Coronary artery (tissue), 2 donors: ENCODE measurements around the gene RPGR.

ENCODE experiments used
- DNase-seq: peaks from one replicate; pipeline ENCODE4 v3.0.0-alpha.2; 2017; ENCODE audit warnings: low spot score
- H3K27ac ChIP-seq, 2 donors: fragments of 200-600 bp; sonication (generic); one replicate each; pipeline ENCODE4 v1.5.1; 2016 to 2019
- H3K4me3 ChIP-seq: fragments of 200-600 bp; sonication (generic); 2 replicates; pipeline ENCODE4 v1.5.1; 2016; ENCODE audit warnings: mild to moderate bottlenecking, moderate library complexity
- TF ChIP-seq, protein P1 (sequence below): fragments of 200-600 bp; sonication (generic); IDR thresholded peaks from one replicate; pipeline ENCODE4 v1.5.1; 2019; ENCODE audit warnings: antibody characterized with exemption

Gene RPGR

GRCh38 chrX:38363046-38363445 is 35.7 kb upstream of the RPGR start:
- TF ChIP-seq, protein P1, sequence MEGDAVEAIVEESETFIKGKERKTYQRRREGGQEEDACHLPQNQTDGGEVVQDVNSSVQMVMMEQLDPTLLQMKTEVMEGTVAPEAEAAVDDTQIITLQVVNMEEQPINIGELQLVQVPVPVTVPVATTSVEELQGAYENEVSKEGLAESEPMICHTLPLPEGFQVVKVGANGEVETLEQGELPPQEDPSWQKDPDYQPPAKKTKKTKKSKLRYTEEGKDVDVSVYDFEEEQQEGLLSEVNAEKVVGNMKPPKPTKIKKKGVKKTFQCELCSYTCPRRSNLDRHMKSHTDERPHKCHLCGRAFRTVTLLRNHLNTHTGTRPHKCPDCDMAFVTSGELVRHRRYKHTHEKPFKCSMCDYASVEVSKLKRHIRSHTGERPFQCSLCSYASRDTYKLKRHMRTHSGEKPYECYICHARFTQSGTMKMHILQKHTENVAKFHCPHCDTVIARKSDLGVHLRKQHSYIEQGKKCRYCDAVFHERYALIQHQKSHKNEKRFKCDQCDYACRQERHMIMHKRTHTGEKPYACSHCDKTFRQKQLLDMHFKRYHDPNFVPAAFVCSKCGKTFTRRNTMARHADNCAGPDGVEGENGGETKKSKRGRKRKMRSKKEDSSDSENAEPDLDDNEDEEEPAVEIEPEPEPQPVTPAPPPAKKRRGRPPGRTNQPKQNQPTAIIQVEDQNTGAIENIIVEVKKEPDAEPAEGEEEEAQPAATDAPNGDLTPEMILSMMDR, result no peak
- no peak overlapping the region for H3K27ac ChIP-seq
- no peak overlapping the region for H3K4me3 ChIP-seq
- DNase-seq, result no peak

GRCh38 chrX:38357747-38358673 is 30.7 kb upstream of the RPGR start:
- TF ChIP-seq, protein P1, result no peak
- Histone ChIP-seq H3K4me3 (no peak overlapping the region), H3K27ac (no peak overlapping the region)
- no peak for DNase-seq

DNA sequence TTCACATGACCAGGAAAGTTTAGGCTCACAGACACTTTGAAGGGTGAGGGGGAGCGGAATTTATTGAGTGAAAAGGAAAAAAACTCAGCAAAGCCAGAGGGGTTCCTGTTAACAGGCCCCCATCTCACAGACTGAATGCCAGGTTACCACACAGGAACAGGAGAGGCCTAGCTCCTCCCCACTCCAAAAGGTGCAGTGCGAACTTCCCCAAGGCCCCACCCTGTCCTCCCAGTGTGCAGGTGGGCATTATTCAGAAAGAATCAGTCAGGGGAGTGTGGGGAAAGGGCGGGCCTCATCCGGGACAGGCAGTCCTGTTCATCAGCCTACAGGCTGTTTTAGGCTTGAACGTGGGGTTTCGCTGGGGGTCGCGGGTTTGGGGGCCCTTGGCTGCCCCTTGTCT is 29.1 kb upstream of the RPGR start:
- TF ChIP-seq, protein P1, result no peak
- H3K27ac ChIP-seq, result no peak overlapping the region
- no peak for DNase-seq
- no peak overlapping the region for H3K4me3 ChIP-seq

- no peak for DNase-seq
- TF ChIP-seq, protein P1, result no peak
- no peak within 1 kb of the TSS for H3K4me3 ChIP-seq
- H3K27ac ChIP-seq, result no peak within 1 kb of the TSS
These were observed 25.1 kb upstream of the RPGR start, which contains the start of gene OTC for GRCh38 chrX:38352362-38352761. Gene OTC, plus strand, starts transcription at chrX:38352604. Its CDS starts 93 bp downstream, at chrX:38352697.

DNA sequence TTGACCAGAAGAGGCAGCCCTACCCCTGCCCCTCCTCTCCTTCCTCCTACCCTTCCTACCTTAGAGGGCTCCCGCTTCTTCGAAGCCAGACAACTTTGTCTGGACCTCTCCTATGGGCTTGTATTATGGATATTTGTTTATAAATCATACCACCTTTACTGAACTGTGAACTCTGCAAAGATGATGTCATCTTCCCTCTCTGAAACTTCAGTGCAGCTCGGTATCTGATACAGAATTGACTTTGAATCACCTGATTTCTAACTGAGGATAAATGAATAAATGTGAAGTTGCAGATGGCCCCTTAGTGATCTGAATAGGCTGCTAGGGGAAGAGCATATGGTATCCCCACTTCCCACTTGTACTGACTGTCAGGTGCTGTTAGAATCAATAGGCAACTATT is 24.0 kb upstream of the RPGR start:
- TF ChIP-seq, protein P1, result no peak
- no peak overlapping the region for H3K27ac ChIP-seq

DNA sequence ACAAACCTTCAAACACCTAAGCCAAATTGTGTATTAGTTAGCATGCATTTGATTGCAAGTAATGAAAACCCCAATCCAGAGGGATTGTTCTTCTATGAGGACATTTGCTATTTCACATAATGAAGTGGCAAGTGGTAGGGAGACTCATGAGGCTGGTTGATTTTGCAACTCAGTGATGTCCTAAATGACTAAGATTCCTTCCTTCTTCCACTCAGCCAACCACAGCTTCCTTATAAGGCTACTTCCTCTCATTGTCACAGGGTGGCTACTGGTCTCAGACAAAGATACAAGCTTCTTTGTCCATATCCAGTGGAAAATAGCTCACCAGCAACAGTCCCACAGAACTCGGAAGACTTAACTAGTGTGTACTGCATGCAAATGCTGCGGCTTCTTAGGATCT is 19.8 kb upstream of the RPGR start:
- DNase-seq, result no peak

More for the DNA sequence above, 24.0 kb upstream of the RPGR start:
- DNase-seq, result no peak
- no peak overlapping the region for H3K4me3 ChIP-seq

More for the DNA sequence above, 19.8 kb upstream of the RPGR start:
- no peak overlapping the region for H3K4me3 ChIP-seq
- TF ChIP-seq, protein P1, result no peak
- no peak overlapping the region for H3K27ac ChIP-seq
